ENCODE data around the gene NOP14.
"Not testable (repeated sequence)": the region's sequence is repeated elsewhere in the genome, so short reads cannot be mapped to it uniquely, and the experiment has no call there.

NOP14 gene

DNA sequence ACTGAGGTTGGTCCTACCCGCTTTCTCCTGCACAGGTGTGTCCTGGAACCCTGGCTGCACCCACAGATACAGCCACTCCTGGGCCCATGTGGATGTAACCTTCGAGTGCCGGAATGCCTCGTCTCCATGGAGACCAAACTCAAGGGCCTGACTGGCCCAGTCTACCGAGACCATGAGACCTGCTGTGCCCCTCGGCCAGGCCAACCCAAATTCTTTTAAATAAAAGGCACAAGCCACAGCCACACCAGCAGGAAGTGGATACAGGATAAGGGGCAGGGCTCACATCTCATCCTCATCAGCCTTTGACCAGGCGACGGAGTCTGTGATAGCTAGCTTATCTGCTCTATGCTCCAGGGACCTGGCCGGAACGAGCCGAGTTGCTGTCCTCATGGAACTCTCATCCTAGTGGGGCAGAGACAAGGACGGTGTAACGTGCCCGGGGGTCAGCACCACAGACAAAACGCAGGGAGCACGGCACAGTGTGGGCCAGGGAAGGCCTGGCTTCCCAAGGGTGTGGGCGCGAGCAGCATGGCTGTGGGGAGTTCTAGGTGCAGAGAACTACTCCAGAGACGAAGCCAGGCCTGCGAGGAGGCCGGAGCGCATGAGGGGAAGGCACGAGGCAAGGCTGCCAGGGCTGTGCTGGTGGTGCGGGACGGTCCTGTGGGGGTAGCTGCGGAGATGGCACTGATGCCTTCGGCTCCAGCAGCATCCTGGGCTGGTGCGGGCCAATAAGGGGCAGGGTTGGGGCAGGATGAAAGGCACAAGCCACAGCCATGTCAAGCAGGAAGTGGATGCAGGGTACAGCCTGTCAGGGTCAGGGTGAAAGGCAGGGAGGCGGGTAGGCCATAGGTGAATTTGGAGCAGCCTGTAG lies 22.7 kb downstream of the NOP14 start:
- no peak overlapping the region for H2AFZ ChIP-seq (ENCODE audit: low read depth, low read length)
- H3K27ac ChIP-seq (ENCODE audit: low read length): no peak overlapping the region
- peaks cover 61% of the 10 kb centered on the region for H4K20me1 ChIP-seq (ENCODE audit: insufficient read depth, low read length)
- H3K79me2 ChIP-seq (ENCODE audit: insufficient read depth, low read length): peaks cover 6% of the 10 kb centered on the region
- H3K27me3 ChIP-seq (ENCODE audit: insufficient read depth, low read length, poor library complexity): no peaks in the 10 kb centered on the region
- H3K4me3 ChIP-seq (ENCODE audit: low read depth in 1 of 2, low read length in 2 of 2): no peak overlapping the region
- H3K4me1 ChIP-seq (ENCODE audit: insufficient read depth, low read length): peaks cover 22% of the 10 kb centered on the region
- no peak for TF ChIP-seq EZH2 (IDR thresholded peaks at IDR 0.05; ENCODE audit: borderline replicate concordance, low read depth, low read length, severe bottlenecking)
- TF ChIP-seq, protein P1, sequence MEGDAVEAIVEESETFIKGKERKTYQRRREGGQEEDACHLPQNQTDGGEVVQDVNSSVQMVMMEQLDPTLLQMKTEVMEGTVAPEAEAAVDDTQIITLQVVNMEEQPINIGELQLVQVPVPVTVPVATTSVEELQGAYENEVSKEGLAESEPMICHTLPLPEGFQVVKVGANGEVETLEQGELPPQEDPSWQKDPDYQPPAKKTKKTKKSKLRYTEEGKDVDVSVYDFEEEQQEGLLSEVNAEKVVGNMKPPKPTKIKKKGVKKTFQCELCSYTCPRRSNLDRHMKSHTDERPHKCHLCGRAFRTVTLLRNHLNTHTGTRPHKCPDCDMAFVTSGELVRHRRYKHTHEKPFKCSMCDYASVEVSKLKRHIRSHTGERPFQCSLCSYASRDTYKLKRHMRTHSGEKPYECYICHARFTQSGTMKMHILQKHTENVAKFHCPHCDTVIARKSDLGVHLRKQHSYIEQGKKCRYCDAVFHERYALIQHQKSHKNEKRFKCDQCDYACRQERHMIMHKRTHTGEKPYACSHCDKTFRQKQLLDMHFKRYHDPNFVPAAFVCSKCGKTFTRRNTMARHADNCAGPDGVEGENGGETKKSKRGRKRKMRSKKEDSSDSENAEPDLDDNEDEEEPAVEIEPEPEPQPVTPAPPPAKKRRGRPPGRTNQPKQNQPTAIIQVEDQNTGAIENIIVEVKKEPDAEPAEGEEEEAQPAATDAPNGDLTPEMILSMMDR (IDR thresholded peaks at IDR 0.05; ENCODE audit: borderline replicate concordance, extremely low read depth, low read length, poor library complexity, severe bottlenecking): no peak
- H3K36me3 ChIP-seq (ENCODE audit: insufficient read depth, low read length): peaks cover 89% of the 10 kb centered on the region
- DNase-seq: no peak
- H3K9me3 ChIP-seq (ENCODE audit: insufficient read depth, low read length, severe bottlenecking): no peaks in the 10 kb centered on the region
- no peak overlapping the region for H3K9ac ChIP-seq (ENCODE audit: low read depth, low read length)
- no peak for ATAC-seq (ENCODE audit: insufficient read depth, low read depth)
- H3K4me2 ChIP-seq (ENCODE audit: insufficient read depth, low read length): no peak overlapping the region

DNA sequence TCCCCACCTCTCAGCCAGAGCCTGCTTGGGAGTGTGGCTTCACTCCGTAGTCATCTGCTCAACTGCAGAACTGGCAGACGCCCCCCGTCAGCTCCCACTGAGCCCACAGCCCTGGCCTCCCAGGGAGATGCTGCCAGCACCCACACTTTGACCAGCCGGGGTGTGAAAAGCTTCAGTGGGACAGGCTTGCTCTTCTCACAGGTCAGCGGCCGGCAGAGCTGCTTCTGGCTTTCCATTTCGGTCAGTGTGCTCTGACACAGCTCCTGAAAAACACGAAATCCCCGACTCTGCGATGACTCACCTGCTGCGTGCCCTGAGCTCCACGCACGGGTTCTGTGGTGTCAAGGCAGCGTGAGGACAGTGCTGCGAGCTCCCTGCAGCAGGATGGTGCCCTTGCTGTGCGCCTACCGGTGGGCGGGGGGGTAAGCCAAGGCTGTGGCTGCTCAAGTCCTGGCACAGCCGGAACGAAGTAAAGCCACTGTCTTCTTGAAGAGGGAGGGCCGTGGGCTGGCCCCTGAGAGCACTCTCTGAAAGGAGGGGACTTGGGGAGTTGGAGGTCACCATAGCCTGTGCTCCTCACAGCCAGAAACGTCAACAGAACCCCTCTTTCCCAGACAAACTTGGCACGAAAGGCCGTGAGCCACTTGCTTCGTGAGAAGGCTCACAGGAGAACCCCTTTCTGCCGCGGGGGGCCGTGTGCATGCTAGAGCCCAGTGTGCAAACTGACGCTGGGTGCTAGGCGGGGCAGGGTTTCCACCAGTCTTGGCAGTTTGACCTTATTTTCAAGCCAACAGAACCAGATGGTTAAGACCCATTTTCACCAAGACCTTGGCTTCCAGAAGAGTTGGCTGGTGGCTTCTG lies 23.6 kb downstream of the NOP14 start:
- Histone ChIP-seq H3K4me1 (ENCODE audit: insufficient read depth, low read length) (peaks cover 26% of the 10 kb centered on the region), H4K20me1 (ENCODE audit: insufficient read depth, low read length) (peaks cover 61% of the 10 kb centered on the region), H3K4me3 (ENCODE audit: low read depth in 1 of 2, low read length in 2 of 2) (no peak overlapping the region), H3K4me2 (ENCODE audit: insufficient read depth, low read length) (no peak overlapping the region), H3K27ac (ENCODE audit: low read length) (no peak overlapping the region), H3K9ac (ENCODE audit: low read depth, low read length) (no peak overlapping the region), H3K79me2 (ENCODE audit: insufficient read depth, low read length) (peaks cover 13% of the 10 kb centered on the region), H3K9me3 (ENCODE audit: insufficient read depth, low read length, severe bottlenecking) (no peaks in the 10 kb centered on the region), H2AFZ (ENCODE audit: low read depth, low read length) (no peak overlapping the region), H3K36me3 (ENCODE audit: insufficient read depth, low read length) (peaks cover 85% of the 10 kb centered on the region), H3K27me3 (ENCODE audit: insufficient read depth, low read length, poor library complexity) (no peaks in the 10 kb centered on the region)
- ATAC-seq (ENCODE audit: insufficient read depth, low read depth) (no peak), DNase-seq (no peak)
- TF ChIP-seq, protein P1 (IDR thresholded peaks at IDR 0.05; ENCODE audit: borderline replicate concordance, extremely low read depth, low read length, poor library complexity, severe bottlenecking): no peak
- no peak for TF ChIP-seq EZH2 (IDR thresholded peaks at IDR 0.05; ENCODE audit: borderline replicate concordance, low read depth, low read length, severe bottlenecking)

DNA sequence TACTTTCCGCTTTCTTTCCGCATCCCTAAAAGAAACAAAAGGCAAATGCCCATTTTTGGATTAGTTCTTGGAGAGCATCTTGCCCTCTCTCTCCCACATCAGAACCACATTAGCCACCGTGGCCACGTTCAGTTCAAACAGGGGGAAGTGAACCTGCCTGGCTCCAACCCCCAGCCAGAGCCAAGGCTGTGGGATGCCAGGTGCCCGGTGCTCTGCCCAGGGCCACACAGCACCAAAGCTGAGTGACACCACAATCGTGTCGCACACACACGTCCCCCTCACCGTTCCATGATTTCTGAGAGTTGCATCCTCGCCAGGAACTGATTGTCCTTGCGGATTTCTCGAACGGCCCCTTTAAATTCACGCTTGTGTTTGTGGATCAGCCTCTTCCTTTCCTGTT lies 24.3 kb downstream of the NOP14 start:
- peaks cover 13% of the 10 kb centered on the region for H3K79me2 ChIP-seq (ENCODE audit: insufficient read depth, low read length)
- H3K4me3 ChIP-seq (ENCODE audit: low read depth in 1 of 2, low read length in 2 of 2): no peak overlapping the region
- peaks cover 80% of the 10 kb centered on the region for H3K36me3 ChIP-seq (ENCODE audit: insufficient read depth, low read length)
- H3K4me2 ChIP-seq (ENCODE audit: insufficient read depth, low read length): no peak overlapping the region
- H3K27ac ChIP-seq (ENCODE audit: low read length): no peak overlapping the region
- peaks cover 61% of the 10 kb centered on the region for H4K20me1 ChIP-seq (ENCODE audit: insufficient read depth, low read length)
- TF ChIP-seq, protein P1 (IDR thresholded peaks at IDR 0.05; ENCODE audit: borderline replicate concordance, extremely low read depth, low read length, poor library complexity, severe bottlenecking): no peak
- TF ChIP-seq EZH2 (IDR thresholded peaks at IDR 0.05; ENCODE audit: borderline replicate concordance, low read depth, low read length, severe bottlenecking): no peak
- H2AFZ ChIP-seq (ENCODE audit: low read depth, low read length): no peak overlapping the region
- H3K9ac ChIP-seq (ENCODE audit: low read depth, low read length): no peak overlapping the region
- no peaks in the 10 kb centered on the region for H3K9me3 ChIP-seq (ENCODE audit: insufficient read depth, low read length, severe bottlenecking)
- peaks cover 28% of the 10 kb centered on the region for H3K4me1 ChIP-seq (ENCODE audit: insufficient read depth, low read length)
- no peak for ATAC-seq (ENCODE audit: insufficient read depth, low read depth)
- no peaks in the 10 kb centered on the region for H3K27me3 ChIP-seq (ENCODE audit: insufficient read depth, low read length, poor library complexity)
- DNase-seq: no peak

DNA sequence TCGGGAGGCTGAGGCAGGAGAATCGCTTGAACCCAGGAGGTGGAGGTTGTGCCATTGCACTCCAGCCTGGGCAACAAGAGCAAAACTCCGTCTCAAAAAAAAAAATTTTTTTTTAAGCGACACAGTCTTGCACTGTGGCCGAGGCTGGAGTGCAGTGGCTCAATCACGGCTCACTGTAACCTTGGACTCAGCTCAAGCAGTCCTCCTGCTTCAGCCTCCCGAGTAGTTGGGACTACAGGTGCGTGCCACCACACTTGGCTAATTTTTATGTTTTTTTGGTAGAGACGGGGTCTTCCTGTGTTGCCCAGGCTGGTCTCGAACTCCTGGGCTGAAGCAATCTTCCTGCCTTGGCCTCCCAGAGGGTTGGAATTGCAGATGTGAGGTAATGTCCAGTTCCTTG lies 24.8 kb downstream of the NOP14 start:
- peaks cover 33% of the 10 kb centered on the region for H3K4me1 ChIP-seq (ENCODE audit: insufficient read depth, low read length)
- not testable (repeated sequence) for DNase-seq; H3K4me2 ChIP-seq (ENCODE audit: insufficient read depth, low read length); H3K27me3 ChIP-seq (ENCODE audit: insufficient read depth, low read length, poor library complexity); H3K9ac ChIP-seq (ENCODE audit: low read depth, low read length); H3K9me3 ChIP-seq (ENCODE audit: insufficient read depth, low read length, severe bottlenecking); H3K4me3 ChIP-seq (ENCODE audit: low read depth in 1 of 2, low read length in 2 of 2); ATAC-seq (ENCODE audit: insufficient read depth, low read depth); H3K27ac ChIP-seq (ENCODE audit: low read length); H2AFZ ChIP-seq (ENCODE audit: low read depth, low read length)
- H3K79me2 ChIP-seq (ENCODE audit: insufficient read depth, low read length): peaks cover 13% of the 10 kb centered on the region
- peaks cover 61% of the 10 kb centered on the region for H4K20me1 ChIP-seq (ENCODE audit: insufficient read depth, low read length)
- peaks cover 75% of the 10 kb centered on the region for H3K36me3 ChIP-seq (ENCODE audit: insufficient read depth, low read length)
